OCI-LY1 (cell line): ENCODE measurements around the gene ZBTB7C.

Source experiments
- H2AFZ ChIP-seq: fragments of 200-600 bp; sonication (generic), shearing (Covaris generic); 2 replicates; pipeline ENCODE4 v1.6.0; 2014; ENCODE audit warnings: antibody characterized with exemption, mild to moderate bottlenecking, low read length
- H3F3A ChIP-seq: fragments of 200-600 bp; sonication (generic), shearing (Covaris generic); 2 replicates; pipeline ENCODE4 v1.6.0; 2014; ENCODE audit warnings: mild to moderate bottlenecking, antibody characterized with exemption, low read length, moderate library complexity; ENCODE audit not compliant: insufficient read depth
- H3K27ac ChIP-seq: fragments of 200-600 bp; sonication (generic); 2 replicates; pipeline ENCODE4 v1.5.1; 2014; ENCODE audit warnings: low read length, mixed run types, mild to moderate bottlenecking, low read depth; ENCODE audit not compliant: poor library complexity, severe bottlenecking
- H3K27me3 ChIP-seq: fragments of 200-600 bp; sonication (generic); 2 replicates; pipeline ENCODE4 v1.6.0; 2014; ENCODE audit warnings: antibody characterized with exemption, mild to moderate bottlenecking, low read length, moderate library complexity; ENCODE audit not compliant: insufficient read depth
- H3K36me3 ChIP-seq: fragments of 200-600 bp; sonication (generic); 2 replicates; pipeline ENCODE4 v1.6.1; 2014; ENCODE audit warnings: mild to moderate bottlenecking, antibody characterized with exemption, low read length, moderate library complexity, mixed read lengths; ENCODE audit not compliant: insufficient read depth
- H3K4me1 ChIP-seq: fragments of 200-600 bp; sonication (generic); 2 replicates; pipeline ENCODE4 v1.5.1; 2014; ENCODE audit warnings: mild to moderate bottlenecking, low read length, moderate library complexity; ENCODE audit not compliant: insufficient read depth, severe bottlenecking
- H3K4me2 ChIP-seq: fragments of 200-600 bp; sonication (generic), shearing (Covaris generic); 2 replicates; pipeline ENCODE4 v1.6.1; 2014; ENCODE audit warnings: low read length
- H3K4me3 ChIP-seq: fragments of 200-600 bp; sonication (generic); 2 replicates; pipeline ENCODE4 v1.5.1; 2014; ENCODE audit warnings: low read length, low read depth, mild to moderate bottlenecking, mixed read lengths; ENCODE audit not compliant: poor library complexity, severe bottlenecking
- H3K79me2 ChIP-seq: fragments of 200-600 bp; shearing (Covaris generic); 2 replicates; pipeline ENCODE4 v1.6.1; 2016; ENCODE audit warnings: mixed run types, low read length, mixed read lengths; ENCODE audit not compliant: insufficient read depth
- H3K9ac ChIP-seq: fragments of 200-600 bp; sonication (generic), shearing (Covaris generic); 2 replicates; pipeline ENCODE4 v1.6.1; 2014; ENCODE audit warnings: mild to moderate bottlenecking, low read length, mixed read lengths
- H3K9me2 ChIP-seq: fragments of 200-600 bp; sonication (generic), shearing (Covaris generic); 2 replicates; pipeline ENCODE4 v1.6.1; 2014; ENCODE audit warnings: low read depth, mild to moderate bottlenecking, low read length, mixed read lengths
- H3K9me3 ChIP-seq: fragments of 200-600 bp; shearing (Covaris generic); 2 replicates; pipeline ENCODE4 v1.6.1; 2014; ENCODE audit warnings: low read length, mixed read lengths
- H4K20me1 ChIP-seq: fragments of 200-600 bp; sonication (generic), shearing (Covaris generic); 2 replicates; pipeline ENCODE4 v1.6.0; 2016; ENCODE audit warnings: mild to moderate bottlenecking, low read length; ENCODE audit not compliant: insufficient read depth
- CTCF ChIP-seq: fragments of 200-600 bp; sonication (generic), shearing (Covaris generic); IDR thresholded peaks from 2 replicates; pipeline ENCODE4 v1.5.1; 2017; ENCODE audit warnings: mild to moderate bottlenecking, antibody characterized with exemption, low read length, moderate library complexity, mixed read lengths
- EZH2 ChIP-seq: fragments of 200-600 bp; sonication (generic), shearing (Covaris generic); IDR thresholded peaks from 2 replicates; pipeline ENCODE4 v1.8.0; 2017; ENCODE audit warnings: borderline replicate concordance, mixed run types, mild to moderate bottlenecking, antibody characterized with exemption, low read length, moderate library complexity, mixed read lengths

Gene ZBTB7C

GRCh38 chr18:48238636-48239035 is 170.5 kb downstream of the ZBTB7C start:
- no peak for TF ChIP-seq EZH2
- no peak for TF ChIP-seq CTCF
- Histone ChIP-seq H3K79me2 (no peaks in the 10 kb centered on the region), H3K27me3 (no peaks in the 10 kb centered on the region), H3K9me2 (no peaks in the 10 kb centered on the region), H3K9ac (no peak overlapping the region), H3F3A (no peaks in the 10 kb centered on the region), H3K4me1 (no peaks in the 10 kb centered on the region), H4K20me1 (no peaks in the 10 kb centered on the region), H3K9me3 (no peaks in the 10 kb centered on the region), H3K27ac (no peak overlapping the region), H3K4me3 (no peak overlapping the region), H3K4me2 (no peak overlapping the region), H3K36me3 (no peaks in the 10 kb centered on the region), H2AFZ (no peak overlapping the region)

DNA sequence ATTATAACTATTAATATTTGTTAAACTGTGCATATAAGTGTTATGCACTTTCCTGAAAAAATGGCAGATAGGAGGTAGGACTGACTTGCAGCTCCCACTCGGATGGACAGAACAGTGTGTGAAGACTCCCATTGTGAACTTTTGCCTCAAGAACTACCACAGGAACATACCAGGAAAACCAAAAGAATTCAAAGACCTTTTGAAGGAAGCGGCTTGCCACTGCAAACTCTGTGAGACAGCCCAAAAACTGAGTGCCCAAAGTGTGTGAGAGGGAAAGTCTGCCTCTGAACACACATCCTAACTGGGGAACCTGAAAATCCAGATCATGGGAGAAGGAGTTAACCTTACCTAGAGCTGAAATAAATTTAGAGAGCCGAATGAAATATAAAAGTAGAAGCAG is 171.0 kb downstream of the ZBTB7C start:
- no peaks in the 10 kb centered on the region for H3K9me2 ChIP-seq
- H3K4me2 ChIP-seq, result no peak overlapping the region
- no peak overlapping the region for H3K4me3 ChIP-seq
- H2AFZ ChIP-seq, result no peak overlapping the region
- H3K27me3 ChIP-seq, result no peaks in the 10 kb centered on the region
- H3K27ac ChIP-seq, result no peak overlapping the region
- H3F3A ChIP-seq, result no peaks in the 10 kb centered on the region
- no peaks in the 10 kb centered on the region for H4K20me1 ChIP-seq
- no peaks in the 10 kb centered on the region for H3K9me3 ChIP-seq
- H3K36me3 ChIP-seq, result no peaks in the 10 kb centered on the region
- H3K79me2 ChIP-seq, result no peaks in the 10 kb centered on the region
- no peak for TF ChIP-seq CTCF
- TF ChIP-seq EZH2, result no peak
- H3K9ac ChIP-seq, result no peak overlapping the region
- H3K4me1 ChIP-seq, result no peaks in the 10 kb centered on the region

- Histone ChIP-seq H3K9me2 (no peaks in the 10 kb centered on the region), H3K4me1 (no peaks in the 10 kb centered on the region), H3K9ac (no peak overlapping the region), H2AFZ (no peak overlapping the region), H3K27ac (no peak overlapping the region), H3K36me3 (no peaks in the 10 kb centered on the region), H4K20me1 (no peaks in the 10 kb centered on the region), H3K4me3 (no peak overlapping the region), H3K4me2 (no peak overlapping the region), H3K79me2 (no peaks in the 10 kb centered on the region), H3K27me3 (no peaks in the 10 kb centered on the region), H3F3A (no peaks in the 10 kb centered on the region), H3K9me3 (no peaks in the 10 kb centered on the region)
- TF ChIP-seq CTCF (no peak), EZH2 (no peak)
These were observed 172.4 kb downstream of the ZBTB7C start for GRCh38 chr18:48236822-48237221.
